Measurements from ENCODE around the gene WDR31.
A peak's percentile ranks its signal among the peaks of the same experiment; 100 is the strongest.
"Not testable (repeated sequence)": the region's sequence is repeated elsewhere in the genome, so short reads cannot be mapped to it uniquely, and the experiment has no call there.

The WDR31 gene

GRCh38 chr9:113340011-113340699, at the start of gene WDR31:
Gene WDR31 (minus strand): TSS chr9:113340275. CDS start chr9:113332022, 8,253 bp downstream.
- TF ChIP-seq, protein P1, sequence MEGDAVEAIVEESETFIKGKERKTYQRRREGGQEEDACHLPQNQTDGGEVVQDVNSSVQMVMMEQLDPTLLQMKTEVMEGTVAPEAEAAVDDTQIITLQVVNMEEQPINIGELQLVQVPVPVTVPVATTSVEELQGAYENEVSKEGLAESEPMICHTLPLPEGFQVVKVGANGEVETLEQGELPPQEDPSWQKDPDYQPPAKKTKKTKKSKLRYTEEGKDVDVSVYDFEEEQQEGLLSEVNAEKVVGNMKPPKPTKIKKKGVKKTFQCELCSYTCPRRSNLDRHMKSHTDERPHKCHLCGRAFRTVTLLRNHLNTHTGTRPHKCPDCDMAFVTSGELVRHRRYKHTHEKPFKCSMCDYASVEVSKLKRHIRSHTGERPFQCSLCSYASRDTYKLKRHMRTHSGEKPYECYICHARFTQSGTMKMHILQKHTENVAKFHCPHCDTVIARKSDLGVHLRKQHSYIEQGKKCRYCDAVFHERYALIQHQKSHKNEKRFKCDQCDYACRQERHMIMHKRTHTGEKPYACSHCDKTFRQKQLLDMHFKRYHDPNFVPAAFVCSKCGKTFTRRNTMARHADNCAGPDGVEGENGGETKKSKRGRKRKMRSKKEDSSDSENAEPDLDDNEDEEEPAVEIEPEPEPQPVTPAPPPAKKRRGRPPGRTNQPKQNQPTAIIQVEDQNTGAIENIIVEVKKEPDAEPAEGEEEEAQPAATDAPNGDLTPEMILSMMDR (conservative IDR thresholded peaks at IDR 0.05; ENCODE audit: low read depth, low read length): no peak
- H3K4me3 ChIP-seq (ENCODE audit: low read length): peak within 1 kb of the TSS; percentile 85
- peak; percentile 63 for DNase-seq (ENCODE audit: low read depth)

GRCh38 chr9:113389451-113389850, 49.4 kb upstream of the WDR31 start:
- no peak overlapping the region for H3K4me3 ChIP-seq (ENCODE audit: low read length)
- no peak for DNase-seq (ENCODE audit: low read depth)
- TF ChIP-seq, protein P1 (conservative IDR thresholded peaks at IDR 0.05; ENCODE audit: low read depth, low read length): no peak

DNA sequence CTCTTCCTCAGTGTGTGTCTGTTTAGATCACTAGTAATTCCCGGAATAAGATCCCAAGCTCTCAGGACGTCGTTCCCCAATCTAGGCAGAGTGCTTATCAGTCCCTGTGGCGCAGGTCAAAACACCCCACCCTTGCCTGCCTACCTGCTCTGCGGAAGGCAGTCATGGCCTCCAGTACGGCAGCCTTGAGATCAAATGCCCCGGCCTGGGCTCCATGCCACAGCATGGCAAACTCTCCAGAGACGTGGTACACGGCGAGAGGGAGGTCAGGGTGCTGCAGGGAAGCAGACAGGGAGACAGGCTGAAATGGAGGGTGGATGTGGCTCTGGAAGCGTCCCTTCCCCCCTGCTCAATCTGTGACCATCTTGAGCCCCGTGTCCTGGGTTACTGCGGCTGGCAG, 48.8 kb upstream of the WDR31 start:
- TF ChIP-seq, protein P1 (conservative IDR thresholded peaks at IDR 0.05; ENCODE audit: low read depth, low read length): no peak
- DNase-seq (ENCODE audit: low read depth): no peak
- H3K4me3 ChIP-seq (ENCODE audit: low read length): no peak overlapping the region

GRCh38 chr9:113387560-113388230, 47.6 kb upstream of the WDR31 start:
- no peak for DNase-seq (ENCODE audit: low read depth)
- TF ChIP-seq, protein P1 (conservative IDR thresholded peaks at IDR 0.05; ENCODE audit: low read depth, low read length): no peak

DNA sequence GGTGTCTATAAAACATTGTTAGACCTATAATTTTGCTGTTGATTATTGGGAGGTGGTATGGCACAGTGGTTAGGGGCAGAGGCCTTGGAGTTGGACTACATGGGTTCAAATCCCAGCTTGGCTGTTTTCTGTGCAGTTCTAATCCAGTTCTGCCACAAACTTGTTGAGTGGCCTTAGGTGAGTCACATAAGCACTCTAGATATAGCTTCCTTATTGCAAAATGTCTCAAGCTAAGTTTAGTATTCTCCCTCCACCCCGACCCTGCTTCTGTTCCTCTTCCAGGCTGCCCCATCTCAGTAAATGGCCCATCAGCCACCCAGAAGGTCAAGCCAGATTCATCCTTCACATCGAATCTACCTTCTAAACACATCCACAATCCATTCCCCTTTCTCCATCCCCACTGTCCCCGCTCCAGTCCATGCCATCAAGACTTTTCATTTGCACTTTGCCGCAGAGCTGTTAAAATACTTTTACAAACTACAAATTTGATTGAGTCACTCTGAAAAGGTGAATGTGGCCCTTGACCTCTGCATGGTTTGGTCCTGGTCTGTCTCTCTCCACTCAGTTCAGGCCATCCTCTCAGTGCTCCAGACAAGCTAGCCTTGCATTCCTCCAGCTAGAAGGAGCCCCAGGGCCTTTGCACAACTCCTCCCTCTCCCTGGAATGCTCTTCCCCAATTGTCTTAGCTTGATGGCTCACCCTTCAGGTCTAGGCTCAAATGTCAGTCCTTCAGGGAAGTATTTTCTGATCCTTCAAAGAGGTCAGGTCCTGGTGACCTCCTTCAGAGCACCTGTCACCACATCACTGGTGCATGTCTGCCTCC, 46.7 kb upstream of the WDR31 start:
- TF ChIP-seq, protein P1 (conservative IDR thresholded peaks at IDR 0.05; ENCODE audit: low read depth, low read length): no peak
- DNase-seq (ENCODE audit: low read depth): no peak
- H3K4me3 ChIP-seq (ENCODE audit: low read length): no peak overlapping the region

More at GRCh38 chr9:113387560-113388230, 47.6 kb upstream of the WDR31 start:
- H3K4me3 ChIP-seq (ENCODE audit: low read length): no peak overlapping the region

GRCh38 chr9:113381909-113382411, 41.9 kb upstream of the WDR31 start:
- TF ChIP-seq, protein P1 (conservative IDR thresholded peaks at IDR 0.05; ENCODE audit: low read depth, low read length): no peak
- DNase-seq (ENCODE audit: low read depth): no peak
- H3K4me3 ChIP-seq (ENCODE audit: low read length): no peak overlapping the region

DNA sequence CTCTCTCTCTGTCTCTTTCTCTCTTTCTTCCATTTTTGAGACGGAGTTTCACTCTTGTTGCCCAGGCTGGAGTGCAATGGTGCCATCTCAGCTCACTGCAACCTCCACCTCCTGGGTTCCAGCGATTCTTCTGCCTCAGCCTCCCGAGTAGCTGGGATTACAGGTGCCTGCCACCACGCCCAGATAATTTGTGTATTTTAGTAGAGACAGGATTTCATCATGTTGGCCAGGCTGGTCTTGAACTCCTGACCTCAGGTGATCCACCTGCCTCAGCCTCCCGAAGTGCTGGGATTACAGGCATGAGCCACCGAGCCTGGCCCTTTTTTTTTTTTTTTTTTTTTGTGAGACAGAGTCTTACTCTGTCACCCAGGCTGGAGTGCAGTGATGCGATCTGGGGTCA, 41.4 kb upstream of the WDR31 start:
- DNase-seq (ENCODE audit: low read depth); H3K4me3 ChIP-seq (ENCODE audit: low read length): not testable (repeated sequence)

Data from retinal pigment epithelial cell (primary cell).